ENCODE data around the gene TRAM2. TPM values are rescaled to one million over a fixed set of nuclear protein-coding genes. Genes with fewer than 3 reads are reported as not detected.

Gene TRAM2
- total RNA-seq, 1 experiment from 2014 or later, result 21.2 TPM

GRCh38 chr6:52597738-52598122 is 20.9 kb upstream of the TRAM2 start:
- Histone ChIP-seq H4K5ac (ENCODE audit: insufficient read length, low read depth, low read length) (no peak overlapping the region), H2AFZ (ENCODE audit: low read length) (peak overlapping the region; percentile 97), H3K23me2 (ENCODE audit: insufficient read length, low read depth, low read length, poor library complexity, severe bottlenecking) (no peaks in the 10 kb centered on the region), H3K4me1 (ENCODE audit: insufficient read depth, low read length) (no peaks in the 10 kb centered on the region), H2BK20ac (ENCODE audit: low read depth, low read length, poor library complexity, severe bottlenecking) (no peak overlapping the region), H2BK12ac (ENCODE audit: insufficient read length, low read depth, low read length) (no peak overlapping the region), H4K20me1 (ENCODE audit: control insufficient read depth, insufficient read depth, insufficient read length) (no peaks in the 10 kb centered on the region), H3K4ac (ENCODE audit: low read depth, low read length) (no peak overlapping the region; the same call in 1 of the 2 replicates), H3K14ac (ENCODE audit: insufficient read depth, low read length) (peak overlapping the region; percentile 87; the same call in 1 of the 2 replicates), H3K79me1 (ENCODE audit: insufficient read depth, low read depth, low read length, poor library complexity, severe bottlenecking) (no peaks in the 10 kb centered on the region), H2BK120ac (ENCODE audit: low read depth, low read length, poor library complexity, severe bottlenecking) (no peak overlapping the region), H4K91ac (ENCODE audit: insufficient read length, low read depth, low read length) (no peak overlapping the region), H3K27me3 (ENCODE audit: insufficient read depth, low read length) (no peaks in the 10 kb centered on the region), H3K4me2 (ENCODE audit: insufficient read depth, insufficient read length, low read length) (peak overlapping the region; percentile 31), H3K23ac (ENCODE audit: insufficient read length, low read depth, low read length) (no peak overlapping the region), H3K9ac (ENCODE audit: extremely low read depth, insufficient read length, low read length) (no peak overlapping the region), H3K79me2 (ENCODE audit: insufficient read depth, low read length) (no peaks in the 10 kb centered on the region), H2BK5ac (ENCODE audit: insufficient read length, low read length) (no peak overlapping the region), H3K27ac (ENCODE audit: insufficient read length, low read depth, low read length) (no peak overlapping the region), H2BK15ac (ENCODE audit: low read depth, low read length) (no peak overlapping the region), H4K8ac (replicated peaks; ENCODE audit: insufficient read length, low read depth, low read length) (no peak overlapping the region), H3K9me3 (ENCODE audit: control insufficient read depth, low read depth, low read length) (no peaks in the 10 kb centered on the region), H3K18ac (ENCODE audit: insufficient read length, low read depth, low read length) (peak overlapping the region; percentile 74), H3K56ac (ENCODE audit: insufficient read length, low read depth, low read length) (no peak overlapping the region), H2AK5ac (ENCODE audit: insufficient read length, low read length) (no peak overlapping the region), H3T11ph (ENCODE audit: low read length) (no peak overlapping the region)
- TF ChIP-seq CTCF (conservative IDR thresholded peaks at IDR 0.05), result no peak
- Mint-ChIP-seq H3K27me3 (ENCODE audit: low read depth) (no peaks in the 10 kb centered on the region; the same call in 1 of the 2 replicates), H3K4me1 (peaks cover 21 to 23% of the 10 kb centered on the region in 2 experiments), H3K27ac (peak overlapping the region in 1 of 3 experiments; percentile 39; a peak in 1 of 7 replicates), H3K9me3 (no peaks in the 10 kb centered on the region), H3K4me3 (peak overlapping the region; percentile 45 to 59; a peak in 3 of 5 replicates), H3K36me3 (ENCODE audit: insufficient read depth in 1 of 3, low read depth in 3 of 3) (no peaks in the 10 kb centered on the region)
- DNase-seq, result no peak

Data from H9 (cell line).